HG03039 (cell line): Measurements from ENCODE around the gene GALR3.

Source experiments
- ATAC-seq: cut with Tn5 transposase; IDR thresholded peaks from one replicate; pipeline ENCODE4 v1.9.1; 2021; ENCODE audit warnings: mild to moderate bottlenecking, moderate library complexity; ENCODE audit not compliant: unreplicated experiment

The GALR3 gene

GRCh38 chr22:37803195-37803638 lies 20.0 kb upstream of the GALR3 start:
- no peak for ATAC-seq

- no peak for ATAC-seq
Measured at GRCh38 chr22:37803639-37804351, 19.4 kb upstream of the GALR3 start.

- no peak for ATAC-seq
Measured at GRCh38 chr22:37804352-37804880, 18.8 kb upstream of the GALR3 start.

GRCh38 chr22:37804881-37805809 lies 18.0 kb upstream of the GALR3 start:
- ATAC-seq: no peak

GRCh38 chr22:37805810-37806277 lies 17.3 kb upstream of the GALR3 start:
- ATAC-seq: no peak

GRCh38 chr22:37806409-37807333 lies 16.5 kb upstream of the GALR3 start:
- no peak for ATAC-seq

- ATAC-seq: peak; percentile 77
Measured at GRCh38 chr22:37807410-37808293, 15.5 kb upstream of the GALR3 start, which contains the start of gene GCAT. GCAT (plus strand) TSS chr22:37807934; CDS start chr22:37807968, 34 bp downstream.

GRCh38 chr22:37808294-37808657 lies 14.9 kb upstream of the GALR3 start:
- ATAC-seq: no peak

- ATAC-seq: no peak
Measured at GRCh38 chr22:37809672-37810333, 13.4 kb upstream of the GALR3 start.

GRCh38 chr22:37811867-37812266 lies 11.3 kb upstream of the GALR3 start:
- no peak for ATAC-seq

GRCh38 chr22:37812869-37813678 lies 10.1 kb upstream of the GALR3 start:
- no peak for ATAC-seq

GRCh38 chr22:37815593-37815992 lies 7.6 kb upstream of the GALR3 start:
- no peak for ATAC-seq

- no peak for ATAC-seq
Measured at GRCh38 chr22:37816543-37817180, 6.5 kb upstream of the GALR3 start.

GRCh38 chr22:37817705-37818408 lies 5.3 kb upstream of the GALR3 start:
- no peak for ATAC-seq

GRCh38 chr22:37818409-37819104 lies 4.6 kb upstream of the GALR3 start:
- ATAC-seq: no peak

GRCh38 chr22:37819105-37819433 lies 4.1 kb upstream of the GALR3 start:
- no peak for ATAC-seq

GRCh38 chr22:37820350-37820749 lies 2.8 kb upstream of the GALR3 start:
- ATAC-seq: no peak
